IPS DF 4.7 (cell line): ENCODE results near the gene GBP6.
"Not testable (repeated sequence)": the region's sequence is repeated elsewhere in the genome, so short reads cannot be mapped to it uniquely, and the experiment has no call there.

Experiments
- DNase-seq: peaks from one replicate; pipeline ENCODE4 v3.0.0-alpha.2; 2013; ENCODE audit warnings: low spot score; ENCODE audit errors: extremely low read depth

The GBP6 gene

GRCh38 chr1:89369331-89369730 is 5.5 kb downstream of the GBP6 start:
- DNase-seq: no peak

GRCh38 chr1:89373810-89374209 is 10.0 kb downstream of the GBP6 start:
- DNase-seq: not testable (repeated sequence)

DNA sequence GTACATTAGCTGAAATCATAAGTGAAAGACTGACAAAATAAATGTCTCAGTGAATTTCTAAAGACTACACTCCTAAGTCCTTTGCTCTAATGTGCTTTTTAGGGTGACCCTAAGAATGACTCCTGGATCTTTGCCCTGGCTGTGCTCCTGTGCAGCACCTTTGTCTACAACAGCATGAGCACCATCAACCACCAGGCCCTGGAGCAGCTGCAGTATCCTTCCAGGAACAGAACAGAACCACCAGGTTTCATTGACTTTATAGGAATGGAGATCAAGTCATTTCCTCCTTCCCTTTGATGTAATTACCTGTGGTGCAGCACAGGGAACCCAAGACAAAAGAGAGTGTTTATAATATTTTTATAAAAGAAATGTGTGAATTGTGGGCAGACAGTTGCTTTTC is 14.1 kb downstream of the GBP6 start:
- no peak for DNase-seq

- no peak for DNase-seq
These were observed 17.8 kb downstream of the GBP6 start for GRCh38 chr1:89381618-89382017.

- no peak for DNase-seq
These were observed 18.6 kb downstream of the GBP6 start for GRCh38 chr1:89382479-89382878.

- DNase-seq: no peak
These were observed 19.3 kb downstream of the GBP6 start for GRCh38 chr1:89383185-89383584.

DNA sequence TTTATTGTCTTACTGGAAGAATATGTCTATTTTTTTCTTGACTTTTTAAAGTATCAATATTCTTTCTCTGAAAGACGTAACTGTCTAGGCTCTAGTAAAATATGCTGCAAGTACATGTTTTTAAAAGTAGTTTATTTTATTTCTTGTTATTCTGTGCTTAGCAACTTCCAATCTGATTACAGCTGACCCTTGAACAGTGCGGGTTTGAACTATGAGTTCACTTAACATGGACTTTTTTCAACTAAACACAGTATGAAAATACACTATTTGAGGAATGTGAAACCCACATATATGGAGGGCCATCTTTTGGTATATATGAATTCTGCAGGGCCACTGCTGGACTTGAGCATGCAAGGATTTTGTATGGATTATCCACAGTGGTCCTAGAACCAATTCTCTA is 26.8 kb downstream of the GBP6 start:
- no peak for DNase-seq

DNA sequence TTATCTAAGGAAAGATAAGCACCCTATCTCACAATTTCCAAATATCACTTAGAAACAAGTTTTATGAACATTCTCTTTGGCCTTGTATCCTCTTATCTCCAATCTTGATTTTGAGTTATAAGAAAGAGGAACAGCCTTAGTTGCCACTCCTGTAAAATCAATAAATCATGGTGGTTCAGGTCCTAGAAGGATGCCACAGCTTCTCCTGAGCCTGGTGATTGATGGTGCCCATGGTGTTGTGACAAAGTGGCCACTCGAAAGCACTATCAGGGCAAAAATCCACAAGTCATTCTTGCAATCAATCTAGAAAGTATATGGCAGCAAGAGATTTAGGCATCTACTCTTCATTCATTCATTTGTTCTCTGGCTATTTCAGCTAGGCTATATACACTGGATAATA is 27.8 kb downstream of the GBP6 start:
- DNase-seq: no peak

- no peak for DNase-seq
These were observed 31.0 kb downstream of the GBP6 start for GRCh38 chr1:89394851-89395250.

DNA sequence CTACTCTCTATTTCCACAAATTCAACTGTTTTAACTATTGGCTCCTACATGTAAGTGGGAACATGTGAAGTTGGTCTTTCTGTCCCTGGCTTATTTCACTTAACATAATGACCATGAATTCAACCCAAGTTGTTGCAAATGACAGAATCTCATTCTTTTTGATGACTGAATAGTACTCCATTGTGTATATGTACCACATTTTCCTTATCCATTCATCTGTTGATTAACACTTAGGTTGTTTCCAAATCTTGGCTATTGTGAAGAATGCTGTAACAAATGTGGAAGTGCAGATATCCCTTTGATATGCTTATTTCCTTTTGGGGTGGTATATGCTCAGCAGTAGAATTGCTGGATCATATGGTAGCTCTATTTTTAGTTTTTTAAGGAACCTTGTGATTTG is 33.0 kb downstream of the GBP6 start:
- DNase-seq: no peak

DNA sequence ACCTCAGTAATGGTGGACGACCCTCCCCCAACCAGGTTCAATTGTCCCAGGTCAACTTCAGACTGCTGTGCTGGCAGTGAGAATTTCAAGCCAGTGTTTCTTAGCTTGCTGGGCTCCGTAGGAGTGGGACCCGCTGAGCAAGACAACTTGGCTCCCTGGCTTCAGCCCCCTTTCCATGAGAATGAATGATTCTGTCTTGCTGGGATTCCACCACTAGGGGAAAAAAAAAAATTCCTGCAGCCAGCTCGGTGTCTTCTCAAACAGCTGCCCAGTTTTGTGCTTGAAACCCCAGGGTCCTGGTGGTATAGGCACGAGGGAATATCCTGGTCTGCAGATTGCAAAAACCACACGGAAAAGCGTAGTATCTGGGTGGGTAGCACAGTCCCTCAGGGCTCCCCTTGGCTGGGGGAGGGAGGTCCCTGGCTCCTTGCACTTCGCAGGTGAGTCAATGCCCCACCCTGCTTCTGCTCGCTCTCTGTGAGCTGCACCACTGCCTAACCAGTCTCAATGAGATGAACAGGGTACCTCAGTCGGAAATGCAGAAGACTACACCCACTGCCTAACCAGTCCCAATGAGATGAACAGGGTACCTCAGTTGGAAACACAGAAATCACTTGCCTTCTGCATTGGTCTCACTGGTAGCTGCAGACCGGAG is 41.5 kb downstream of the GBP6 start:
- DNase-seq: no peak

DNA sequence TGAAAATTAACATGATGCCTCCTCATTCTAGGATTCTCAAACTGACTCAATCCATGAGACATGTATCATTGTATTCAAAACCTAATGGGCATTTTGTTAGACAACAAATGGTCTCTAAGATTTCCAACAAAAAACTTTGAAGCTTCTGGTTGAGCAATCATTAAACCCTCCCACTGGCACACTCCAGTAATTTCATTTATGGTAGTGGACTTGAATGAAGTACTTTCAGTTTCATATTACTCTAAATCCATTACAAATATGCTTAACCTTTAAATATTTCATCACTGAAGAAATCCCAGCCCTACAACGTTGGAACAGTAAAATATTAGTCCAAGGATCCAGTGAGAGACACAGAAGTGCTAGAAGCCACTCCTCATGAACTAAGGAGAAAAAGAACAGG is 43.5 kb downstream of the GBP6 start:
- no peak for DNase-seq

DNA sequence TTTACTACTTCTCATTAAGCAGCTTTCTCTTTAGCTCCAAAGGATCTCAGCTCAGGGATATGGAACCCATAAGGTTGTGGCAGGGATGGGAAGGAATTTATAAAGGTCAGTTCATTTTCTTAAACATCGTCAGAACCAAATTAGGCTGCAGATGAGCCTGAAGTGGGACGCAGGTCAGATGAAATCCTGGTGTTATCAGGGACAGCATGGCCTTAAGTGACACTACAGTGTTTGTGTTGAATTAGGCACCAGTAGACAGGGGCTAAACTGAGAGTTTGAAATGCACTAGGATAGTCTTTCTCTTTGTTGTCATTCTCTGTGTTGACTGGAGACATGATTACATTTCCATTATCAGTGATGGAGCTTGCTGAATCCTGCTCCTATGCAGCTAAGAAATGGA is 43.9 kb downstream of the GBP6 start:
- not testable (repeated sequence) for DNase-seq

- no peak for DNase-seq
These were observed 61.2 kb downstream of the GBP6 start for GRCh38 chr1:89425056-89425455.

GRCh38 chr1:89429062-89429461 is 65.2 kb downstream of the GBP6 start:
- no peak for DNase-seq

GRCh38 chr1:89429681-89430080 is 65.8 kb downstream of the GBP6 start:
- DNase-seq: not testable (repeated sequence)

DNA sequence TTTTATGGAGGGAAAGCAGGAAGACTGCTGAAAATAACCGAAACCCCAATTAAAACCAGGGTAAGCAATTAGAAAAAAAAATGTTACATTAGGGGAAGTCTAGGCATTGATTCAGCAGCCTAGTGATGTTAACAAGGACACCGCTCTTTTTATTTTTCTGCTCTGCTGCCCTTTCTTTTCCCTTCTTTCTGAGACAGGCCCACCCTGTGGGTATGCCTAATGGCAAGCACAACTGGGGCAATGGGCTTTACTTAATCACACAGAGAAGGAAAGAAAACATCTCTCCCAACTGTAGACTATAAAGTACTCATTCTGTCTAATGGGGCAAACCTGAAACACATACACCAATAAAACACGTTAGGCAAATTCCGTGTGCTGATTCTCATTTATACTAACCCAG is 69.6 kb downstream of the GBP6 start:
- DNase-seq: no peak

GRCh38 chr1:89434058-89434780 is 70.4 kb downstream of the GBP6 start:
- not testable (repeated sequence) for DNase-seq
